Mesodermal cell (in vitro differentiated cells): ENCODE results near the gene SLF2. TPM values are rescaled to one million over a fixed set of nuclear protein-coding genes. Genes with fewer than 3 reads are reported as not detected.

Experiments
- H3K27ac ChIP-seq: 2 replicates; pipeline ENCODE4 v1.7.0; 2013; ENCODE audit warnings: mild to moderate bottlenecking, low read depth, low read length, moderate library complexity; ENCODE audit not compliant: severe bottlenecking
- H3K36me3 ChIP-seq: 2 replicates; pipeline ENCODE4 v1.7.1; 2013; ENCODE audit warnings: mild to moderate bottlenecking, low read length, moderate library complexity; ENCODE audit not compliant: control insufficient read depth, insufficient read depth
- H3K4me1 ChIP-seq: one replicate; pipeline ENCODE4 v1.7.1; 2013; ENCODE audit warnings: mild to moderate bottlenecking, low read length; ENCODE audit not compliant: insufficient read depth, control insufficient read depth, poor library complexity, severe bottlenecking
- H3K4me3 ChIP-seq: 2 replicates; pipeline ENCODE4 v1.7.0; 2013; ENCODE audit warnings: low read length, control low read depth, mild to moderate bottlenecking; ENCODE audit not compliant: insufficient read depth, poor library complexity, severe bottlenecking; ENCODE audit errors: extremely low read depth
- H3K9me3 ChIP-seq: 2 replicates; pipeline ENCODE4 v1.7.1; 2013; ENCODE audit warnings: mild to moderate bottlenecking, low read length, moderate library complexity; ENCODE audit not compliant: control insufficient read depth
- WGBS, 2 experiments: methylation state at CpG; one replicate each; pipeline ENCODE4 v1.1.5; 2013; ENCODE audit warnings: missing lambda C conversion rate in 2 of 2; ENCODE audit not compliant: insufficient coverage in 2 of 2; 5-methylcytosine and 5-hydroxymethylcytosine counted together
- polyA plus RNA-seq, 2 experiments: library from polyadenylated mRNA; stranded (reverse); fragments of 50-300 nt; gene quantifications; one replicate each; pipeline ENCODE4 v1.2.3, GENCODE V29; 2013

SLF2 gene, protein sequence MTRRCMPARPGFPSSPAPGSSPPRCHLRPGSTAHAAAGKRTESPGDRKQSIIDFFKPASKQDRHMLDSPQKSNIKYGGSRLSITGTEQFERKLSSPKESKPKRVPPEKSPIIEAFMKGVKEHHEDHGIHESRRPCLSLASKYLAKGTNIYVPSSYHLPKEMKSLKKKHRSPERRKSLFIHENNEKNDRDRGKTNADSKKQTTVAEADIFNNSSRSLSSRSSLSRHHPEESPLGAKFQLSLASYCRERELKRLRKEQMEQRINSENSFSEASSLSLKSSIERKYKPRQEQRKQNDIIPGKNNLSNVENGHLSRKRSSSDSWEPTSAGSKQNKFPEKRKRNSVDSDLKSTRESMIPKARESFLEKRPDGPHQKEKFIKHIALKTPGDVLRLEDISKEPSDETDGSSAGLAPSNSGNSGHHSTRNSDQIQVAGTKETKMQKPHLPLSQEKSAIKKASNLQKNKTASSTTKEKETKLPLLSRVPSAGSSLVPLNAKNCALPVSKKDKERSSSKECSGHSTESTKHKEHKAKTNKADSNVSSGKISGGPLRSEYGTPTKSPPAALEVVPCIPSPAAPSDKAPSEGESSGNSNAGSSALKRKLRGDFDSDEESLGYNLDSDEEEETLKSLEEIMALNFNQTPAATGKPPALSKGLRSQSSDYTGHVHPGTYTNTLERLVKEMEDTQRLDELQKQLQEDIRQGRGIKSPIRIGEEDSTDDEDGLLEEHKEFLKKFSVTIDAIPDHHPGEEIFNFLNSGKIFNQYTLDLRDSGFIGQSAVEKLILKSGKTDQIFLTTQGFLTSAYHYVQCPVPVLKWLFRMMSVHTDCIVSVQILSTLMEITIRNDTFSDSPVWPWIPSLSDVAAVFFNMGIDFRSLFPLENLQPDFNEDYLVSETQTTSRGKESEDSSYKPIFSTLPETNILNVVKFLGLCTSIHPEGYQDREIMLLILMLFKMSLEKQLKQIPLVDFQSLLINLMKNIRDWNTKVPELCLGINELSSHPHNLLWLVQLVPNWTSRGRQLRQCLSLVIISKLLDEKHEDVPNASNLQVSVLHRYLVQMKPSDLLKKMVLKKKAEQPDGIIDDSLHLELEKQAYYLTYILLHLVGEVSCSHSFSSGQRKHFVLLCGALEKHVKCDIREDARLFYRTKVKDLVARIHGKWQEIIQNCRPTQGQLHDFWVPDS
- 28.2 TPM for polyA plus RNA-seq (2013, experiment 1 of 2)
- polyA plus RNA-seq (2013, experiment 2 of 2), result 26.9 TPM

GRCh38 chr10:100912605-100913469 is at the start of gene SLF2:
Gene SLF2, plus strand, starts transcription at chr10:100912963. Its CDS starts 148 bp downstream, at chr10:100913111.
- Histone ChIP-seq H3K4me1 (peaks cover 24% of the 10 kb centered on the region), H3K36me3 (peaks cover 28% of the 10 kb centered on the region), H3K4me3 (peak within 1 kb of the TSS; percentile 97), H3K27ac (peak within 1 kb of the TSS; percentile 86), H3K9me3 (no peaks in the 10 kb centered on the region)
- WGBS, 2 experiments, result 0 to 1% methylated on average over 37 to 39 of the region's 71 CpGs

- no peaks in the 10 kb centered on the region for H3K36me3 ChIP-seq
- no peaks in the 10 kb centered on the region for H3K9me3 ChIP-seq
- no peaks in the 10 kb centered on the region for H3K4me1 ChIP-seq
- H3K27ac ChIP-seq, result no peak overlapping the region
- H3K4me3 ChIP-seq, result no peak overlapping the region
- 88 to 96% methylated on average over 4 to 6 of the region's 7 CpGs for WGBS, 2 experiments
Measured at GRCh38 chr10:100863433-100863832, 49.3 kb upstream of the SLF2 start.

DNA sequence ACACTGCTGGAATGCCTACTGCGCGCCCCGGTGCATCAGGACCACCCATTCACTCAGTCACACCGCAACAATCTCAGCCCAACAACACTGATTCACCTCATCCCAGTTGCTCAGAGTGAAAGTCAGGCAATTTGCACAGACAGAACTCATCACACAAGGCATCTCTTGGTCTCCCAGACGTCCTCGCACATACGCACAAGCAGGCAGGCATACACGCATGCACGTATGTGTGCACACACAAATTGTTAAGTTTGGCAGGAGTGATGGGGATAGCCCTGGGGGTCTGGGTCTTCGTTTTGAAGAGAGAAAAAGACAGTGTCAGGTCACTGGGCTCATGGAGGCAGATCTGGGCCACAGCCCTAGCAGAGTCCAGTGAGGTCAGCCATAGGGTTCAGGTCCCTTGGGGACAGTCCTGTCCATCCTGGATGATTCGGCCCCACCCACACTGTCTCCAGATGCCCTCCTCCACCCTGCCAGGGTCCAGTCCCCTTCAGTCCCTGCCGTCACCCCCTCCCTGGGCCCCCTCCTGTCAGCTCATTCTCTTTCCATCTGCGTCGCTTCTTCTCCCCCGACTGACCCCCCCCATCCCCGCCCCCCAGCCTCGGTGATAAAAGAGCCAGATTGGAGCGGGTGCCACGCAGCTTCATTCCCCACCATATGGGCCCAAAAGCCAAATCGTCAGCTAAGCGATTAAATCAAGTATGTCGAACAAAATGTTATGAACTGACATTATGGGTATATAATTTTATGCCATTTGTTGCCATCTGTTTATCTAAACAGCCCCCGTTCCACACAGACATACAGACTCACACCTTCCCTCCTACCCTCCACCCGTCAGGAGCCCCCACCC is 48.5 kb upstream of the SLF2 start:
- no peak overlapping the region for H3K4me3 ChIP-seq
- H3K4me1 ChIP-seq, result no peaks in the 10 kb centered on the region
- H3K36me3 ChIP-seq, result no peaks in the 10 kb centered on the region
- WGBS, 2 experiments, result 93 to 94% methylated on average over 10 to 12 of the region's 24 CpGs
- H3K9me3 ChIP-seq, result no peaks in the 10 kb centered on the region
- H3K27ac ChIP-seq, result no peak overlapping the region

DNA sequence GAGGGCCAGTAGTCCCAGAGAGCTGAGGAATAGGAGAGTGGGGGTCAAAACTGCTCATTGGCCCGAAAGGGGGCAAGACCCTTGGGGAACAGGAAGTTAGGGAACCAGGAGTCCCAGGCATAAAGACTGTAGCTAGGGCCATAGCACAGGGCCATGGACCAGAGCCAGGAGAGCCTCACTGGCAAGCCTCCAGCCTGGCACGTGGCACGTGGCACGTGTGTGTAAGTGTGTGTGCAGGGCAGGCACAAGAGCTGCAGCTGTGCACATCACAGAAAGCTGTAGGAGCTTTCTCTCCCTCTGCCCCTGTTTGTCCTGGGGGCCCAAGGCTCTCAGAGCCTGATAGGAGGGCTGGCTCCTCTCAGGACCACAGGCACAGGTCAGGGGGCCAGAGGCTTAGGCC is 47.8 kb upstream of the SLF2 start:
- H3K9me3 ChIP-seq, result no peaks in the 10 kb centered on the region
- H3K4me3 ChIP-seq, result no peak overlapping the region
- no peaks in the 10 kb centered on the region for H3K4me1 ChIP-seq
- 96 to 97% methylated on average over 4 of the region's 4 CpGs for WGBS, 2 experiments
- no peaks in the 10 kb centered on the region for H3K36me3 ChIP-seq
- no peak overlapping the region for H3K27ac ChIP-seq

- Histone ChIP-seq H3K4me3 (no peak overlapping the region), H3K4me1 (no peaks in the 10 kb centered on the region), H3K36me3 (no peaks in the 10 kb centered on the region), H3K9me3 (no peaks in the 10 kb centered on the region), H3K27ac (no peak overlapping the region)
- 96 to 100% methylated on average over 2 to 4 of the region's 7 CpGs for WGBS, 2 experiments
Measured at GRCh38 chr10:100866010-100866409, 46.8 kb upstream of the SLF2 start.

GRCh38 chr10:100866575-100867098 is 46.1 kb upstream of the SLF2 start:
- Histone ChIP-seq H3K4me1 (no peaks in the 10 kb centered on the region), H3K9me3 (no peaks in the 10 kb centered on the region), H3K4me3 (no peak overlapping the region), H3K27ac (no peak overlapping the region), H3K36me3 (no peaks in the 10 kb centered on the region)
- 18 to 25% methylated on average over 12 to 13 of the region's 21 CpGs for WGBS, 2 experiments

DNA sequence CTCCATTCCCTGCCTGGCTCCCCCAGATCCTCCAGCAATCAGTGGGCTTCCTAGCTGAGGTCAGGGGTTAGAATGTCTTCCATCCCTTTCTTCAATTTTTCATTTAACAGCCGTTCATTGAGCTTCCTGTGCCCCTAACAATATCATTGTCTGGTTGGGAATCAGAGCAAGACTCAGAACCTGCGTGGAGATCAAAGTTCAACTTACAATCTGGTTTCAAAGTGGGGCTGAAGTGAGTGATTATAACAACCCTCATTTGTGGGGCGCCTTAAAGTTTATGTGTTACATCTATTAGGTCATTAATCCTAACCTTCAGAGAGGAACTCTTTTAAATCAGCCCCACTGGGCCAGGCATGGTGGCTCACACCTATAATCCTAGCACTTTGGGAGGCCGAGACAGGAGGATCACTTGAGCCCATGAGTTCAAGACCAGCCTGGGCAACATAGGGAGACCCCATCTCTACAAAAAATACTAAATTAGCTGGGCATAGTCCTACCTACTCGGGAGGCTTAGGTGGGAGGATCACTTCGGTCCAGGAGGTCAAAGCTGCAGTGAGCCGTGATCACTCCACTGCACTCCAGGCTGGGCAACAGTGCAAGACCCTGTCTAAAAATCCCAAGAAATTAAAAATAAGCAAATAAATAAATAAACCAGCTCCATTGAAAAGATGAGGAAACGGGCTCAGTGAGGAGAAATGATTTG is 45.4 kb upstream of the SLF2 start:
- Histone ChIP-seq H3K27ac (no peak overlapping the region), H3K9me3 (no peaks in the 10 kb centered on the region), H3K4me1 (peaks cover under 1% of the 10 kb centered on the region), H3K4me3 (no peak overlapping the region), H3K36me3 (no peaks in the 10 kb centered on the region)
- 94 to 96% methylated on average over 4 to 6 of the region's 8 CpGs for WGBS, 2 experiments

- H3K9me3 ChIP-seq, result no peaks in the 10 kb centered on the region
- H3K4me3 ChIP-seq, result no peak overlapping the region
- WGBS, 2 experiments, result 100% methylated on average over 2 of the region's 3 CpGs; no CpG with 5 or more reads in 1 of the 2 experiments
- H3K27ac ChIP-seq, result no peak overlapping the region
- no peaks in the 10 kb centered on the region for H3K36me3 ChIP-seq
- H3K4me1 ChIP-seq, result peaks cover 10% of the 10 kb centered on the region
Measured at GRCh38 chr10:100868382-100868781, 44.4 kb upstream of the SLF2 start.

DNA sequence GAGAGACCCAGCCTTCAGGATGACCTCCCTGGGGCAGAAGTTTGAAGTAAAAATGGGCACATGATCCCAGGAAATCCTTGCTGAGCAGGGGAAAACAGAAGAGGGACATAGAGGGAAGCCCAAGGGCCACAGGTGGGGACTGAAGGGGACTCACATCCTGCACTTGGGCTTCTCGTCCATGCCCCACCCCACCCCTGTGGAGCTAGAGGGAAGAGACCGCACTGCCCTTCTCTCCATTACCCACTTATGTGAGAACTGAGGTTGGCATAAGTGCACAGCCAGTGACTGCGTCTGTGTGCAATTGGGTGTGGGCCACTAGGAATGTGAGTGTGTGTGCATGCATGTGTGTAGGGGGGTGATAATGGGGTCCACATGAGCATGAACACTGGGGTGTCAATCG is 43.4 kb upstream of the SLF2 start:
- 91 to 96% methylated on average over 2 to 3 of the region's 4 CpGs for WGBS, 2 experiments
- no peaks in the 10 kb centered on the region for H3K9me3 ChIP-seq
- H3K36me3 ChIP-seq, result no peaks in the 10 kb centered on the region
- no peak overlapping the region for H3K27ac ChIP-seq
- no peak overlapping the region for H3K4me3 ChIP-seq
- peaks cover 16% of the 10 kb centered on the region for H3K4me1 ChIP-seq
